ENCODE measurements around the gene NCOA3. TPM values are rescaled to one million over a fixed set of nuclear protein-coding genes. Genes with fewer than 3 reads are reported as not detected.
A peak's percentile ranks its signal among the peaks of the same experiment; 100 is the strongest.

The NCOA3 gene
- total RNA-seq, 2 experiments from 2014 or later = 48.3 to 53.2 TPM

DNA sequence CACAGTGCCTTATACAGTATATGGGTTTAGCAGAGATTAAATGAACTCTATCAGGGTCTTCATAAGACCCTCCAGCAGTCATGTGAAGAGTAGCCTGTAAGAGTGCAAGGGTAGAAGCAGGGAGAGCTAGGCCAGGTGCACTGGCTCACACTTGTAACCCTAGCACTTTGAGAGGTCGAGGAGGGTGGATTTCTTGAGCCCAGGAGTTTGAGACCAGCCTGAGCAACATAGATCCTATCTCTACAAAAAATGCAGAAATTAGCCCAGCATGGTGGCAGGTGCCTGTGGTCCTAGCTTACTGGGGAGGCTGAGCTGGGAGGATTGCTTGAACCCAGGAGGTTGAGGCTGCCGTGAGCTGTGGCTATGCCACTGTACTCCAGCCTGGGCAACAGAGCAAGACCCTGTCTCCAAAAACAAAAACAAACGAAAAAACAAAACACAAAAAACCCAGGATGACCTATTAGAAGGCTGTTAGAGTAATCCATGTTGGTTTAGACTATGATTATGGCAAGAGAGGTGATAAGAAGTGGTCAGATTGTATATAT is 31.9 kb downstream of the NCOA3 start:
- H3K27me3 Mint-ChIP-seq (ENCODE audit: low read depth) = no peaks in the 10 kb centered on the region
- CTCF ChIA-PET = no interaction called here
- intact Hi-C loops (cut with micrococcal nuclease) = no loop called here
- peak overlapping the region; percentile 61 for H3K27ac Mint-ChIP-seq
- H3K36me3 Mint-ChIP-seq (ENCODE audit: low read depth) = peaks cover 25% of the 10 kb centered on the region
- no peaks in the 10 kb centered on the region for H3K9me3 Mint-ChIP-seq
- peaks cover 39% of the 10 kb centered on the region for H3K4me1 Mint-ChIP-seq (ENCODE audit: low read depth)
- H3K4me3 Mint-ChIP-seq = no peak overlapping the region
- DNase-seq = no peak

DNA sequence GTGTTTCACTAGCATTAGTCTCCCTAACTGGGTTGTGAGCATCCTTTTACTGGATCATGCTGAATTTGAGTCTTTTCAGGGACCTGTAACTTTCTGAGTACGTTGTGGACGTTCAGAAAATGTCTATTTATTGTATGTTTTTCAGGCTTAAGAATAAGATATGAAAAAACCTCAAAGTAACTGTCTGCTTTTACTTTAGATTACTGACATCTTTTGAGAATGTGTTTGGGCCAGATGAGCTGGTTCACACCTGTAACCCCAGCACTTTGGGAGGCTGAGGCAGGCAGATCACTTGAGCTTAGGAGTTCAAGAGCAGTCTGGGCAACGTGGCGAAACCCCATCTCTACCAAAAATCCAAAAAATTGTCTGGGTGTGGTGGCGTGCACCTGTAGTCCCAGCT is 32.7 kb downstream of the NCOA3 start:
- peak overlapping the region; percentile 18 for H3K27ac Mint-ChIP-seq
- H3K4me3 Mint-ChIP-seq = no peak overlapping the region
- intact Hi-C loops (cut with micrococcal nuclease) = no loop called here
- CTCF ChIA-PET = interaction anchor here (1.0 kb wide), 1 partner anchor 150 kb away, joined by 3 read pairs; no protein-coding TSS in a partner anchor
- H3K27me3 Mint-ChIP-seq (ENCODE audit: low read depth) = no peaks in the 10 kb centered on the region
- H3K4me1 Mint-ChIP-seq (ENCODE audit: low read depth) = peaks cover 46% of the 10 kb centered on the region
- peaks cover 25% of the 10 kb centered on the region for H3K36me3 Mint-ChIP-seq (ENCODE audit: low read depth)
- no peaks in the 10 kb centered on the region for H3K9me3 Mint-ChIP-seq
- no peak for DNase-seq

DNA sequence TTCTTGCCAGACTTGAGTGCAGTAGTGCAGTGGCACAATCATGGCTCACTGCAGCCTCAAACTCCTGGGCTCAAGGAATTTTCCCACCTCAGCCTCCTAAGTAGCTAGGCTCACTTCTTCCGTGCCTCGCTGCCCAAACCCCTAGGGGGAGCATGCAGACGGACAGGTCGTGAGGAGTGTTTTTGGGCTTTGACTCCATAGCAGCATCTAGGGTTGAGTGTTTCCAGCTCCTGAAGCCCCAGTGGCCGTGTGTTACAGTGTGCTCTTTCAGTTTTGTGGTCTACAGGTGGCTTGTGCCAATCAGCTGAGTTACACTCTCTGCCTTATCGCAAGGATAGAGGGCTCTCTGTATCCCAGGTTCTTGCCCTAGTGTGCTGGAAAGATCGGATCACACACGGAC is 33.4 kb downstream of the NCOA3 start:
- intact Hi-C loops (cut with micrococcal nuclease) = no loop called here
- CTCF ChIA-PET = interaction anchor here (0.6 to 1.0 kb wide), 2 partner anchors 20 to 151 kb away, joined by 3 to 4 read pairs; no protein-coding TSS in a partner anchor
- Mint-ChIP-seq H3K36me3 (ENCODE audit: low read depth) (peaks cover 22% of the 10 kb centered on the region), H3K27me3 (ENCODE audit: low read depth) (no peaks in the 10 kb centered on the region), H3K4me3 (no peak overlapping the region), H3K4me1 (ENCODE audit: low read depth) (peaks cover 48% of the 10 kb centered on the region), H3K27ac (no peak overlapping the region), H3K9me3 (no peaks in the 10 kb centered on the region)
- no peak for DNase-seq

DNA sequence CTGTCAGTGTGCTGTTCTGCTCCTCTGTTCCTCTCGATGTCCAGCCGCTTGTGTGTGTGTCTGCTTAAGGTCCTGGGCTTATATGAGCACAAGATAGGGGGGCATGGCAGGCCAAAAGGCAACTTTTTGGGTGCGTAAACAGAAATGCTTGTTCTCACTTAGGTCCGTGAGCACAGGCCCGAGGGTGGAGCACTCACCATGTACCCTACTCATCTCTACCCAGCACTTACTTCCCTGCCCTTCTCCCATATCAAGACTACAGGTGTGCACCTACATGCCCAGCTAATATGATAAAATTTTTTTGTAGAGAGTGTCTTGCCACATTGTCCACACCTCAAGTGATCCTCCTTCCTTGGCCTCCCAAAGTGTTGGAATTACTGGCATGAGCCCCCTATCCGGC is 34.3 kb downstream of the NCOA3 start:
- no peak for DNase-seq
- CTCF ChIA-PET = interaction anchor here (0.6 kb wide), 1 partner anchor 206 kb away, joined by 3 read pairs; no protein-coding TSS in a partner anchor
- peaks cover 57% of the 10 kb centered on the region for H3K4me1 Mint-ChIP-seq (ENCODE audit: low read depth)

DNA sequence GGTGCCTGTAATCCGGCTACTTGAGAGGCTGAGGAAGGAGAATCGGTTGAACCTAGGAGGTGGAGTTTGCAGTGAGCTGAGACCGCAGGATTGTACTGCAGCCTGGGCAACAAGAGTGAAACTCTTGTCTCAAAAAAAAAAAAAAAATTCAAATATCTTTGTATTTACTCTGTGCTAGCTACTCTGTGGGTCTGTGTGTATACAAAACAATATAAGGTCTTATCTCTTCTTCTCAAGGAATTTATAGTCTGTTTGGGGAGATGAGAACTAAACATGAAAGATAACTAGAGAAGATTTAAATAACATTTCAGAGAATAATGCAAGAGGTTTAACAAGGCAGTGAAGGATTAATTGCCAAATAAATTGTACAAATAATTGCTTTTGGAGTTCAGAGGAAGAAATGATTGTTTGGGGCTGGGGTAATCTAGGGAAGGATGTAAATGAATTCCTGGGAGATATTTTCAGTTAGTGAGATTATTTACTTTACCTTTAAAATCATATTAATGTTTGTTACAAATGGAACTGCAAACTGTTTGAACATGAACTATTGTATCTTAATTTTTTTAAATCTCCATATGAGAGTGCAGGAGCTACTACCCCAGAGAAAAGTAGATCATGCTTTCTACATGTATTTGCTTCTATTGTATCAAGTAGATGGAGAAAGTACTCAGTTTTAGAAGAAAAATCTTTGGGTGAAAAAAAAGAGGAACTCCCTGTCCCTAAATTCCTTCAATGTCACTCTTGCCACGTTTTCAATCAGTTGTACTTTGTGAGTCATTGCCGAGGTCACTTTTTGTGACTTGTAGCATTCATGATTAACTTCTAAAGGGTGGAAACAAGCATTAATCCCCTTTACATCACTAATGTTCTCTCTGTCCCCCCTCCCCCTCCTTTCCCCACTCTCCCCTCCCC is 39.0 kb downstream of the NCOA3 start:
- H3K36me3 Mint-ChIP-seq (ENCODE audit: low read depth) = peaks cover 13% of the 10 kb centered on the region
- intact Hi-C loops (cut with micrococcal nuclease) = loop anchor here (1.0 to 2.0 kb wide), 2 partner anchors 32 to 53 kb away; no protein-coding TSS in a partner anchor
- H3K4me1 Mint-ChIP-seq (ENCODE audit: low read depth) = peaks cover 77% of the 10 kb centered on the region

More for the DNA sequence above, 34.3 kb downstream of the NCOA3 start:
- no peaks in the 10 kb centered on the region for H3K9me3 Mint-ChIP-seq
- no peak overlapping the region for H3K4me3 Mint-ChIP-seq
- no peak overlapping the region for H3K27ac Mint-ChIP-seq
- intact Hi-C loops (cut with micrococcal nuclease) = no loop called here
- H3K27me3 Mint-ChIP-seq (ENCODE audit: low read depth) = no peaks in the 10 kb centered on the region
- H3K36me3 Mint-ChIP-seq (ENCODE audit: low read depth) = peaks cover 19% of the 10 kb centered on the region

DNA sequence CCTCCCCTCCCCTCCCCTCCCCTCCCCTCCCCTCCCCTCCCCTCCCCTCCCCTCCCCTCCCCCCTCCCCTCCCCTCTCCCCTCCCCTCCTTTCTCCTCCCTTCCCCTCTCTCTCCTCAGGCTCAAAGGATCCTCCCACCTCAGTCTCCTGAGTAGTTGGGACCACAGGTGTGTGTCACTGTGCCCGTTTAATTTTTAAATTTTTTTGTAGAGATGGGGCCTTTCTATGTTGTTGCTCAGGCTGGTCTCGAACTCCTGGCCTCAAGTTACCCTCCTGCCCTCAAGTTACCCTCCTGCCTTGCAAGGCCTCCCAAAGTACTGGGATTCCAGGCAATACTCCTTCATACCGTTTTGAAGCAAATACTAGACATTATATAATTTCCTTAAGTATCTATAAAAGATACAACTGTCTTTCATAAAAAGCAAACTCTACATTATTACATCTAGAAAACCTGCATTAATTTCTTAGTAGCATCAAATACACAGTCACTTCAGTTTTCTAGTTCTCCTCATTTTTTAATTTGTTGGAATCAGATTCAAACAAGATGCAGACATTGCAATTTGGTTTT is 39.8 kb downstream of the NCOA3 start:
- intact Hi-C loops (cut with micrococcal nuclease) = loop anchor here (1.0 to 2.0 kb wide), 2 partner anchors 33 to 54 kb away; no protein-coding TSS in a partner anchor
- no peak for DNase-seq
- H3K9me3 Mint-ChIP-seq = no peaks in the 10 kb centered on the region
- H3K36me3 Mint-ChIP-seq (ENCODE audit: low read depth) = peaks cover 10% of the 10 kb centered on the region
- H3K4me3 Mint-ChIP-seq = no peak overlapping the region
- no peaks in the 10 kb centered on the region for H3K27me3 Mint-ChIP-seq (ENCODE audit: low read depth)
- peak overlapping the region; percentile 74 for H3K27ac Mint-ChIP-seq
- CTCF ChIA-PET = interaction anchor here (0.7 to 0.8 kb wide), 3 partner anchors 33 to 82 kb away, joined by 3 read pairs; no protein-coding TSS in a partner anchor
- H3K4me1 Mint-ChIP-seq (ENCODE audit: low read depth) = peaks cover 81% of the 10 kb centered on the region

More for the DNA sequence above, 39.0 kb downstream of the NCOA3 start:
- H3K27ac Mint-ChIP-seq = peak overlapping the region; percentile 50
- no peaks in the 10 kb centered on the region for H3K9me3 Mint-ChIP-seq
- CTCF ChIA-PET = interaction anchor here (0.7 to 1.2 kb wide), 4 partner anchors 9 to 64 kb away, joined by 3 read pairs; no protein-coding TSS in a partner anchor
- peak; percentile 38 for DNase-seq
- no peak overlapping the region for H3K4me3 Mint-ChIP-seq
- H3K27me3 Mint-ChIP-seq (ENCODE audit: low read depth) = no peaks in the 10 kb centered on the region

DNA sequence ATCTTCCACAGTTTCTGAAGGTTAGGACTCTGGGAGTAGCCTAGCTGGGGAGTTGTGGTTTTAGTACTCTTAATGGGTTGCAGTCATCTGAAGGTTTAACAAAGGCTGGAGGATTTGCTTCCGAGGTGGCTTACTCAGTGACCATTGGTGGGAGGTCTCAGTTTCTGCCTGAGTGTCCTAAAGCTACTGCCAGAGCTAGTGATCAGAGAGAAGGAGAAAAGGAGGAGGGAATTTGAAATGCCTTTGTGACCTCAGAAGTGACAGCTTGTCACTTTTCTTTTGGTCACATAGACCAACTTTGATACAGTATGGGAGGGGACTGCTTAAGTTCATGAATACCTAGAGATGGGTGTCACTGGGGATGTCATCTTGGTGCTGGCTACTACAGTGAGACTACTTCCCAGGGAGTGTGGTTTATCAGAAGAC is 41.3 kb downstream of the NCOA3 start:
- H3K9me3 Mint-ChIP-seq = no peaks in the 10 kb centered on the region
- CTCF ChIA-PET = no interaction called here
- intact Hi-C loops (cut with micrococcal nuclease) = no loop called here
- H3K4me1 Mint-ChIP-seq (ENCODE audit: low read depth) = peaks cover 80% of the 10 kb centered on the region
- no peak for DNase-seq
- no peak overlapping the region for H3K4me3 Mint-ChIP-seq
- H3K27me3 Mint-ChIP-seq (ENCODE audit: low read depth) = no peaks in the 10 kb centered on the region
- peaks cover 10% of the 10 kb centered on the region for H3K36me3 Mint-ChIP-seq (ENCODE audit: low read depth)
- peak overlapping the region; percentile 37 for H3K27ac Mint-ChIP-seq

DNA sequence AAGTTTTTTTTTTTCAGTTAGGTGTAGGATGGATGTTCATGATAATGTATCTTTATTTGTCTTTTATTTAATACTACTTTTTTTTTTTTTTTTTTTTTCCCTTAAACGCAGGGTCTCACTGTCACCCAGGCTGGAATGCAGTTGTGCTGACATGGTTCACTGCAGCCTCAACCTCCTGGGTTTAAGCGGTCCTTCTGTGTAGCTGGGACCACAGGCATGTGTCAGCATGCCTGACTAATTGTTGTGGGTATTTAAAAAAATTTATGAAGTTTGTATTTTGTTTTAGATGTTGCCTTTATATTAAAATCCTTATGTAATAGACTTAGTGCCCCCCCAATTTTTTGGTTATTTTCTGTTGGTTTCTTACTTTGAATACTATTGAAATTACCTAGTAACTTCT is 42.6 kb downstream of the NCOA3 start:
- DNase-seq = no peak
- peaks cover 72% of the 10 kb centered on the region for H3K4me1 Mint-ChIP-seq (ENCODE audit: low read depth)
- intact Hi-C loops (cut with micrococcal nuclease) = no loop called here
- peaks cover 9% of the 10 kb centered on the region for H3K36me3 Mint-ChIP-seq (ENCODE audit: low read depth)
- CTCF ChIA-PET = no interaction called here
- H3K27ac Mint-ChIP-seq = peak overlapping the region; percentile 46
- no peak overlapping the region for H3K4me3 Mint-ChIP-seq
- no peaks in the 10 kb centered on the region for H3K27me3 Mint-ChIP-seq (ENCODE audit: low read depth)
- no peaks in the 10 kb centered on the region for H3K9me3 Mint-ChIP-seq

DNA sequence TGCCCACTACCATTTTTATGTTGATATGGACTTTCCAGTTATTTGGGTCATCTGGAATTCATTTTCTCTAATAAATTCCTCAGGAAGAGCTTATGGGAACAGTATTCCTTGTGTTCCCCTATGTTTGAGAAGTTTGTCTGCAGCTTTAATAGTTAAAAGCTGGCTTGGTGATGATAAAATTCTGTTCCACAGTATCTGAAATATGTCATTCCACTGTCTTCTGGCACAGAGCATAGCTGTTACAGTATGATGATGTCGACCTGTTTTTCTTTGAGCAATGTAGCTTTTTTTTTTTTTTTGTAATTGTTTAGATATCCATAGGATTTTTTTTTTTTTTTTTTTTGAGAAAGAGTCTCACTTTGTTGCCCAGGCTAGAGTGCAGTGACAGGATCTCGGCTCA is 43.2 kb downstream of the NCOA3 start:
- Mint-ChIP-seq H3K4me1 (ENCODE audit: low read depth) (peaks cover 72% of the 10 kb centered on the region), H3K4me3 (no peak overlapping the region), H3K9me3 (no peaks in the 10 kb centered on the region), H3K27me3 (ENCODE audit: low read depth) (no peaks in the 10 kb centered on the region), H3K27ac (no peak overlapping the region), H3K36me3 (ENCODE audit: low read depth) (peaks cover 13% of the 10 kb centered on the region)
- intact Hi-C loops (cut with micrococcal nuclease) = no loop called here
- DNase-seq = no peak
- CTCF ChIA-PET = interaction anchor here (0.7 kb wide), 2 partner anchors 141 to 151 kb away, joined by 3 read pairs; no protein-coding TSS in a partner anchor

DNA sequence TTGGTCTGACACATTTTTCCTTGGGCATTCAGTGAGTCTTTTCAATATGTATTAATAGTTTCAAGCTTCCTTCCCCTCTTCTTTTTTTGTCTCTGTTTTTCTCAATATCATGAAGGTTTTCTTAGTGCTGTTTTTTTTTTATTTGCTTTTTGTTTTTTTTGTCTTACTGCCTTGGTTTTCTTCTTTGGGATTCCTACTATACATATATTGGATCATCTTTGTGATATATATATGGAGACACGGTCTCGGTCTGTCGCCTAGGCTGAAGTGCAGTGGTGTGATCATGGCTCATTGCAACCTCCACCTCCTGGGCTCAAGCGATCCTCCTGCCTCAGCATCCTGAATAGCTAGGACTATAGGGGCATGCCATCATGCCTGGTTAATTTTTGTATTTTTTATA is 43.8 kb downstream of the NCOA3 start:
- CTCF ChIA-PET = interaction anchor here (0.6 to 0.7 kb wide), 3 partner anchors 32 to 151 kb away, joined by 3 read pairs; no protein-coding TSS in a partner anchor
- H3K27ac Mint-ChIP-seq = no peak overlapping the region

DNA sequence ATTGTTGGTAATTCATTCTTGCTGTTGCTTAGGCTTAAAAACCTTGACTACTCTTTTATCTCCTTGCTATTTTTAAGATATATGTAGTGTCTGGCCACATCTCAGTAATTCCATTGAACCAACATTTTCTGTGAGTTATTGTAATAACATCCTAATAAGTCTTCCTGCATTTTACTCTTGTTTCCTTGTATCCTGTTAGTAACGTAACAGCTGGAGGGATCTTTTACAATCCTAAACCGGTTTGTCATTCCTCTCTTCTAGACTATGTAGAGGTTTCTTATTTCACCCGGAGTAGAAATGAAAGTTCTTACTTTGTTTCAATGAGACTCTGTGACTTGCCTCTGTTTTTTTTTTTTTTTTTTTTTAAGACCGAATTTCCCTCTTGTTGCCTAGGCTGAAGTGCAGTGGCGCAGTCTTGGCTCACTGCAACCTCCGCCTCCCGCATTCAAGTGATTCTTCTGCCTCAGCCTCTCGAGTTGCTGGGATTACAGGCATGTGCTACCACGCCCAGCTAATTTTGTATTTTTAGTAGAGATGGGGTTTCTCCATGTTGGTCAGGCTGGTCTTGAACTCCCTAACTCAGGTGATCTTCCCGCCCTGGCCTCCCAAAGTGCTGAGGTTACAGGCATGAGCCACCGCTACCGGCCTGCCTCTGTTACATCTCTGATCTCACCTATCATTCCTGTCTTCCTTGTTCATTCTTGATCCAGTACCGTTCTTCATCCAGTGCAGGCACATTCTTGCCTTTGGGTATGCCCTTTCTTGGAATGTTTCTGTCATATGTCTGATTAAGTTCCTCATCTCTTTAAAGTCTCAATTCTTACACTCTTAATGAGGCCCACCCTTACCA is 44.7 kb downstream of the NCOA3 start:
- Mint-ChIP-seq H3K4me1 (ENCODE audit: low read depth) (peaks cover 69% of the 10 kb centered on the region), H3K36me3 (ENCODE audit: low read depth) (peaks cover 16% of the 10 kb centered on the region), H3K27ac (peak overlapping the region; percentile 16), H3K27me3 (ENCODE audit: low read depth) (no peaks in the 10 kb centered on the region), H3K9me3 (no peaks in the 10 kb centered on the region), H3K4me3 (no peak overlapping the region)
- CTCF ChIA-PET = no interaction called here
- no peak for DNase-seq
- intact Hi-C loops (cut with micrococcal nuclease) = no loop called here

More for the DNA sequence above, 43.8 kb downstream of the NCOA3 start:
- Mint-ChIP-seq H3K27me3 (ENCODE audit: low read depth) (no peaks in the 10 kb centered on the region), H3K4me1 (ENCODE audit: low read depth) (peaks cover 70% of the 10 kb centered on the region), H3K36me3 (ENCODE audit: low read depth) (peaks cover 15% of the 10 kb centered on the region), H3K9me3 (no peaks in the 10 kb centered on the region), H3K4me3 (no peak overlapping the region)
- no peak for DNase-seq
- intact Hi-C loops (cut with micrococcal nuclease) = no loop called here

Data from activated naive CD4-positive, alpha-beta T cell treated with anti-CD3 and anti-CD28 coated beads for 36 hours (primary cell).